ENCODE results near the gene PCDHB14. TPM values are rescaled to one million over a fixed set of nuclear protein-coding genes. Genes with fewer than 3 reads are reported as not detected.

Gene PCDHB14
- total RNA-seq, 3 donors from 2014 or later (not counting 1 experiment from before 2014, with no cell fraction given): not detected

DNA sequence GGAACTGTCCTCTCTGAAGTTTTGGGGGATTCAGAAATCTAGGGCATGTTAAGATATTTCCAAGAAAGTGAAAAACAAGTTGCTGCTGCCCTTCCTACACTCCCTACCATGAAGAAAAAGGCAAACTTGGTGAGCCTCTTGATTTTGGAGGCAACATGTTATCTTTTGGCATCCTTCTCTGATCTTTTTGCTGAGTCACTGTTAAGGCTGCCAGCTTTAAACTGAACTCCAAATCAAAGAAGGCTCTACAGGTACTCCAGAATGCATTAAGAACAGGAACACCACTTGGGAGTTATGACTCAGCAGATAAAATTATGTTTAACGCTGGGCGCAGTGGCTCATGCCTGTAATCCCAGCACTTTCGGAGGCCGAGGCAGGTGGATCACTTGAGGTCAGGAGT, 46.1 kb downstream of the PCDHB14 start:
- Histone ChIP-seq H3K4me1 (ENCODE audit: control insufficient read depth, insufficient read depth, low read length) (no peaks in the 10 kb centered on the region), H3K27ac (ENCODE audit: low read length) (no peak overlapping the region), H3K27me3 (ENCODE audit: control insufficient read depth, insufficient read depth, low read length) (no peaks in the 10 kb centered on the region), H3K9me3 (ENCODE audit: control insufficient read depth, insufficient read depth, low read length) (peaks cover 64% of the 10 kb centered on the region), H3K4me3 (ENCODE audit: low read length) (no peak overlapping the region), H3K36me3 (ENCODE audit: control insufficient read depth, insufficient read depth, low read length) (no peaks in the 10 kb centered on the region)
- peaks cover 52% of the 10 kb centered on the region for H3K36me3 Mint-ChIP-seq
- no peaks in the 10 kb centered on the region for H3K4me1 Mint-ChIP-seq
- H3K9me3 Mint-ChIP-seq: peaks cover 25 to 42% of the 10 kb centered on the region in 2 donors
- ATAC-seq: no peak
- WGBS (ENCODE audit: insufficient coverage): 92% methylated on average over 4 of the region's 4 CpGs
- DNase-seq: no peak
- no peaks in the 10 kb centered on the region for H3K27me3 Mint-ChIP-seq (ENCODE audit: low read depth in 2 of 2)
- intact Hi-C loops (cut with micrococcal nuclease): no loop called here
- no peak overlapping the region for H3K27ac Mint-ChIP-seq
- TF ChIP-seq, protein P1, sequence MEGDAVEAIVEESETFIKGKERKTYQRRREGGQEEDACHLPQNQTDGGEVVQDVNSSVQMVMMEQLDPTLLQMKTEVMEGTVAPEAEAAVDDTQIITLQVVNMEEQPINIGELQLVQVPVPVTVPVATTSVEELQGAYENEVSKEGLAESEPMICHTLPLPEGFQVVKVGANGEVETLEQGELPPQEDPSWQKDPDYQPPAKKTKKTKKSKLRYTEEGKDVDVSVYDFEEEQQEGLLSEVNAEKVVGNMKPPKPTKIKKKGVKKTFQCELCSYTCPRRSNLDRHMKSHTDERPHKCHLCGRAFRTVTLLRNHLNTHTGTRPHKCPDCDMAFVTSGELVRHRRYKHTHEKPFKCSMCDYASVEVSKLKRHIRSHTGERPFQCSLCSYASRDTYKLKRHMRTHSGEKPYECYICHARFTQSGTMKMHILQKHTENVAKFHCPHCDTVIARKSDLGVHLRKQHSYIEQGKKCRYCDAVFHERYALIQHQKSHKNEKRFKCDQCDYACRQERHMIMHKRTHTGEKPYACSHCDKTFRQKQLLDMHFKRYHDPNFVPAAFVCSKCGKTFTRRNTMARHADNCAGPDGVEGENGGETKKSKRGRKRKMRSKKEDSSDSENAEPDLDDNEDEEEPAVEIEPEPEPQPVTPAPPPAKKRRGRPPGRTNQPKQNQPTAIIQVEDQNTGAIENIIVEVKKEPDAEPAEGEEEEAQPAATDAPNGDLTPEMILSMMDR (IDR thresholded peaks at IDR 0.05): no peak
- H3K4me3 Mint-ChIP-seq: no peak overlapping the region

DNA sequence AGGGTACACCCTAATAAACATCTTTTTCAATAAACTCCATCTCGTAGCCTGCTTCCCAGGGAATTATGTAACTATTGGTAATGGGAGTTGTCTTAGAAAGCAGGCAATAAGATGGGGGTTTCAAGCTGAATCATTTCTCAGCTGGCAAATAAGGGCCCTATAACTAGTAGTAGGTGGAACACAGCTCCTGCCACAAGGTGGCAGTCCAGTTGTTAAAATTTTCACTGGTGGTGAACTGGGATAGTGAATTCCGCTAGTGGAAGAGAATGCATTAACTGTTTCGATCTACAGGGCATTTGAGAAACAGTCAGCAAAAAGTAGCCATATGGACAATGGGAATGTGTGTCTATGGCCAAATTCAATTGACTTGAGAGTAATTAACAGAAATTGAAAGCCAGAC, 49.8 kb downstream of the PCDHB14 start:
- no peak for DNase-seq
- Histone ChIP-seq H3K4me3 (ENCODE audit: low read length) (no peak overlapping the region), H3K27me3 (ENCODE audit: control insufficient read depth, insufficient read depth, low read length) (no peaks in the 10 kb centered on the region), H3K27ac (ENCODE audit: low read length) (no peak overlapping the region), H3K36me3 (ENCODE audit: control insufficient read depth, insufficient read depth, low read length) (no peaks in the 10 kb centered on the region), H3K4me1 (ENCODE audit: control insufficient read depth, insufficient read depth, low read length) (no peaks in the 10 kb centered on the region), H3K9me3 (ENCODE audit: control insufficient read depth, insufficient read depth, low read length) (peaks cover 69% of the 10 kb centered on the region)
- intact Hi-C loops (cut with micrococcal nuclease): no loop called here
- H3K27ac Mint-ChIP-seq: no peak overlapping the region
- no peaks in the 10 kb centered on the region for H3K27me3 Mint-ChIP-seq (ENCODE audit: low read depth in 2 of 2)
- no peak overlapping the region for H3K4me3 Mint-ChIP-seq
- peaks cover 51% of the 10 kb centered on the region for H3K36me3 Mint-ChIP-seq
- no peak for ATAC-seq
- TF ChIP-seq, protein P1 (IDR thresholded peaks at IDR 0.05): no peak
- no peaks in the 10 kb centered on the region for H3K4me1 Mint-ChIP-seq
- H3K9me3 Mint-ChIP-seq: peaks cover 17 to 31% of the 10 kb centered on the region in 2 donors
- 92% methylated on average over 2 of the region's 3 CpGs for WGBS (ENCODE audit: insufficient coverage)

Other genes with a start within 250 kb of the PCDHB14 start
- gene PCDHB1, start 172.0 kb upstream of the PCDHB14 start, total RNA-seq: not detected
- gene PCDHB2, start 128.7 kb upstream of the PCDHB14 start, total RNA-seq: not detected
- not detected for gene PCDHB3, start 122.9 kb upstream of the PCDHB14 start, total RNA-seq
- gene PCDHB4, start 101.5 kb upstream of the PCDHB14 start, total RNA-seq: not detected
- gene PCDHB5, start 88.1 kb upstream of the PCDHB14 start, total RNA-seq: not detected
- not detected for gene PCDHB6, start 73.3 kb upstream of the PCDHB14 start, total RNA-seq
- gene PCDHB7, start 50.7 kb upstream of the PCDHB14 start, total RNA-seq: not detected
- not detected for gene PCDHB8, start 45.6 kb upstream of the PCDHB14 start, total RNA-seq
- not detected for gene PCDHB16, start 41.0 kb upstream of the PCDHB14 start, total RNA-seq
- gene PCDHB9, start 36.2 kb upstream of the PCDHB14 start, total RNA-seq: under 1 TPM in 1 of 3 donors, not detected in 2; 0.15 TPM
- under 1 TPM in 1 of 3 donors, not detected in 2; 0.15 TPM for gene PCDHB10, start 31.0 kb upstream of the PCDHB14 start, total RNA-seq
- gene PCDHB11, start 23.7 kb upstream of the PCDHB14 start, total RNA-seq: not detected
- not detected for gene PCDHB12, start 14.6 kb upstream of the PCDHB14 start, total RNA-seq
- not detected for gene PCDHB13, start 9.4 kb upstream of the PCDHB14 start, total RNA-seq
- not detected for gene PCDHB15, start 22.1 kb downstream of the PCDHB14 start, total RNA-seq
- gene SLC25A2, start 80.7 kb downstream of the PCDHB14 start, total RNA-seq: under 1 TPM in 1 of 3 donors, not detected in 2; 0.73 TPM
- 10 to 100 TPM; 77.3 to 96.1 (median 89.4) TPM for gene TAF7, start 97.4 kb downstream of the PCDHB14 start, total RNA-seq
- not detected for gene PCDHGA1, start 107.2 kb downstream of the PCDHB14 start, total RNA-seq
- gene PCDHGA2, start 115.4 kb downstream of the PCDHB14 start, total RNA-seq: not detected
- not detected for gene PCDHGA3, start 120.5 kb downstream of the PCDHB14 start, total RNA-seq
- gene PCDHGB1, start 126.8 kb downstream of the PCDHB14 start, total RNA-seq: under 1 TPM in 1 of 3 donors, not detected in 2; 0.10 TPM
- under 1 TPM in 2 of 3 donors, not detected in 1; 0.24 to 0.30 TPM for gene PCDHGA4, start 131.7 kb downstream of the PCDHB14 start, total RNA-seq
- gene PCDHGB2, start 136.7 kb downstream of the PCDHB14 start, total RNA-seq: 1 to 10 TPM in 1 of 3 donors, under 1 TPM in 2; 0.36 to 1.5 (median 0.49) TPM
- gene PCDHGA5, start 140.8 kb downstream of the PCDHB14 start, total RNA-seq: under 1 TPM; 0.12 to 0.30 (median 0.20) TPM
- gene PCDHGB3, start 146.9 kb downstream of the PCDHB14 start, total RNA-seq: under 1 TPM in 2 of 3 donors, not detected in 1; 0.52 to 0.68 TPM
- under 1 TPM; 0.20 to 0.75 (median 0.21) TPM for gene PCDHGA6, start 150.5 kb downstream of the PCDHB14 start, total RNA-seq
- gene PCDHGA7, start 159.4 kb downstream of the PCDHB14 start, total RNA-seq: under 1 TPM in 2 of 3 donors, not detected in 1; 0.26 to 0.68 TPM
- under 1 TPM in 2 of 3 donors, not detected in 1; 0.31 to 0.40 TPM for gene PCDHGB4, start 164.4 kb downstream of the PCDHB14 start, total RNA-seq
- under 1 TPM; 0.07 to 0.28 (median 0.09) TPM for gene PCDHGA8, start 169.3 kb downstream of the PCDHB14 start, total RNA-seq
- 1 to 10 TPM; 1.3 to 4.2 (median 3.1) TPM for gene PCDHGB5, start 174.6 kb downstream of the PCDHB14 start, total RNA-seq
- gene PCDHGA9, start 179.4 kb downstream of the PCDHB14 start, total RNA-seq: 1 to 10 TPM in 2 of 3 donors, under 1 TPM in 1; 0.61 to 1.7 (median 1.0) TPM
- 1 to 10 TPM; 2.1 to 5.9 (median 2.9) TPM for gene PCDHGB6, start 184.7 kb downstream of the PCDHB14 start, total RNA-seq
- 1 to 10 TPM in 2 of 3 donors, under 1 TPM in 1; 0.61 to 2.6 (median 2.1) TPM for gene PCDHGA10, start 189.6 kb downstream of the PCDHB14 start, total RNA-seq
- 1 to 10 TPM in 2 of 3 donors, under 1 TPM in 1; 0.68 to 1.6 (median 1.2) TPM for gene PCDHGB7, start 194.3 kb downstream of the PCDHB14 start, total RNA-seq
- gene PCDHGA11, start 197.7 kb downstream of the PCDHB14 start, total RNA-seq: 1 to 10 TPM in 1 of 3 donors, under 1 TPM in 2; 0.40 to 1.2 (median 0.83) TPM
- 1 to 10 TPM in 1 of 3 donors, under 1 TPM in 2; 0.35 to 1.1 (median 0.75) TPM for gene PCDHGA12, start 207.2 kb downstream of the PCDHB14 start, total RNA-seq